GM18519 (cell line): ENCODE measurements around the gene AQP12A.

ENCODE experiments used
- ATAC-seq: cut with Tn5 transposase; IDR thresholded peaks from one replicate; pipeline ENCODE4 v1.9.1; 2021; ENCODE audit warnings: mild to moderate bottlenecking, moderate library complexity; ENCODE audit not compliant: unreplicated experiment, low FRiP score

AQP12A gene

DNA sequence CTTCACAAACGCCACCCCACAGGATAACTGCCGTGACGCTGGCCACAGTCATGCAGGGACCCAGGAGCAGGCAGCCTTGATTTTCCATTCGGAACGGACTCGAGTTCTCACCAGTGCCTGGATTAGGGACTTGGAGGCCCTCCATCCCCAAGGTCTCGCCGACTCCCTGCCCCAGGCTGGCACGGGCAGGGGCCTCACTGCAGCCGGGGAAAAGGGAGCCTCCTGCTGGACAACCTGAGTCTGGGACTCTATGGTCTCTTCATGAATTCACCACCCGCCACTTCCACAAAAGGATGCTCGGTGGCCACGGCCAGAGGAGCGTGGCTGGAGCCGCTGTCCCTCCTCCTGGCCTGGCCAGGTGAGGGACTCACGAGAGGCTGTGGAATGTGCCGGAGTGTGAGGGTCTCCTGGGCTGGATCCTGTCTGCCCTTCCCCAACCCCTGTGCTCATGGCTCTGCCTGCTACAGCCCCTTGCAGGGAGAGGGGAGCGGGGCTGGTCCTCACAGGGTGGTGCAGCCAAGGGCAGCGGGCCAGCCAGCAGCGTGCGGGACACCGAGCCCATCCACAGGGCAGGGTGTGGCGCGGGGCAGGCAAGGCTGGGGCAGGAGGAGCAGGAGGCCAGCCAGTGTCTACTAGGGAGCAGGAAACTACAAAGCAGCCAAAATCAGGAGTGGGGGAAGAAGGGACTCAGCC, 42.3 kb downstream of the AQP12A start:
- ATAC-seq, result no peak

DNA sequence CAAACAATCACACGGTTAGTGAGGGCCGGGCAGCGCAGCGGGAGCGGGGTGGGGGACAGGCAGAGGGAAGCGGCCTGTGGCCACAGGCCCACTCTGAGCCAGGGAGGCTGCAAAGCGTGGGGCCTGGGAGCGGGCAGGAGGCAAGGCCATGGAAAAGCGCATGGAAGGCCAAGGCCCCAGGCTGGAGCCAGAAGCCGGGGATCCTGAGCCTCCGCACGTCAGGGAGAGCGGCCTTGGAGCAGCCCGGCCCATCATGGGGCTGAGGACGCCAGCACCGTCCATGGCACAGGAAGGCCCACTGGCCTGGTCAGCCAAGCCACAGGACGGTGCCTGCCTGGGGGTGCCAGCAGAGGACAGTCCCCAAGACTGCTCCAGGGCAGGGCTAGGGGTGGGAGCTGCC, 43.1 kb downstream of the AQP12A start:
- ATAC-seq, result no peak

DNA sequence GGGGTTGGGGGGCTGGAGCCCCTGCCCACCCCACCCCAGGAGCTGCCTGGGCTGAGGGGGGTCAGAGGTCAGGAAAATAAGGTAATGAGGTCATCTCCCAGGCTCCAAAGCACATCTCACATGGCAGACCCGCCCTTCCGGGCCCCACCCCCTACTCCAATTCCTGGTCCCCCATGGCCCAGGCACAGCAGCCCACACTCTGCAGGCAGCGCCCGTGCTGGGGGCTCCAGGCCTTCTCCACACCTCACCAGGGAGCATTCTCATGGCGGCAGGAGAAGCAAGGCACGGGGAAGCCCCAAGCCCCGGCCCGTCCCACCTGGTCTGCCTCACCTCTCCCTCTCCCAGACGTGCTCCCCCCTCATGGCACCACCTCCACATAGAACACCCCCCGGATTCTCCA, 43.8 kb downstream of the AQP12A start:
- no peak for ATAC-seq

DNA sequence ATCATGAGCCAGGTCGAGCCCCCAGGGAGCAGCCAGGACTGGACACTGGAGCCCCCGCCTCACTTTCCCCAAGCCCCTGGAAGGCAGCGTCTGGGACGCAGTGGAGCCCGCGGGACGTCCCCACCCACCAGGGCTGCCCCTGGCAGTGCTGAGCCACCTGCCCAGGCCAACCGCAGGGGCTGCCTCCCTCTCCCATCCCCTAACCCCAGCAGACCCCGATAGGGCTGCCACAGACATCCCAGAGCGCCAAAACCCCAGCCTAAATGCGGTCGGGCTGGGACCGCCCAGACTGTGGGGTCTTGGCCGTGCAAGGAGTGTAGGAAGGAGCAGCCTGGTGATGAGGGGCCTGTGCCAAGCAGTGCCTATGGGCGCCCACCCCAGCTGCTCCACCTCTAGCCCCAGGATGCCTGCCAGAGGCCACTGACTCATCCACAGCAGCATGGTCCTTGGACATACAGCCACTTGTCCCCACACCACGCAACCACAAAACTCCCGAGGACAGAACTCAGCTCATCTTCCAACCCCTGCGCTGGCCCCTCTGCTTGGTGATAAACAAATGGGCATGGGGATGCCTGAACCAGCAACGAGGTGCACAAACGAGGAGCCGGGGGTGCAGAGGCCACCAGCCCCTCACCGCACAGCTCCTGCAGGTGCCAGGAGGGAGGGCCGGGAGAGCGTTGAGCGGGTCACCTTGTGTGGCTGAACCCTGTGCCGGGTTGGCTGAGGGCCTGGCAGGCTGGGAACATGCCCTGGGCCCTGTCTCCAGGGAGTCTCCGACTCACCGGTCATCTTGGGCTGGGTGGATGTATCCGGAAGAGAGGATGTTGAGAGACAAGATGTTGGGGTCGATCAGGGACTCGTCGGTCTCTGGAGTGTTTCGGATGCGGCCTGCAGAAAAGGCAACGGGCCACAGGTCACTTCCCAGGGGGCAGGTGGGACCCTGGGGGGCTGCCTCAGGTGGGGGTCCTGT, 44.9 kb downstream of the AQP12A start:
- no peak for ATAC-seq

DNA sequence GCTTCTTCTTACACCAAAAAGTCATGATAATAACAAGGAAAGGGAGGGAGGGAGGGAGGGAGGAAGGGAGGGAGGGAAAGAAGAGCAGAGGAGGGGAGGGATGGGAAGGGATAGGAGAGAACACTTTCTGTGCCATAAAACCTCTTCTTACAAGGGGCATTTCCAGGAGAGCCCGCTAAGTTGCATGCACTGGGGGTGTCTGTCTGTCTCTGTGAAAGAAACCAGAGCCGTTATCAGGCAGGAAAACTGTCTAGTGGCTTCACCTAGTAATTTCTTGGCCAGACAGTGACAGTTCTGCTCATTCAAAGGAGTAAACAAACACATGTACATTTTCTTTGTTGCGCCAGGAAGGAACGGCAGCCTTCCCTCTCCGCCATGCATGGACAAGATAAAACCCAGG, 45.8 kb downstream of the AQP12A start:
- ATAC-seq, result no peak

DNA sequence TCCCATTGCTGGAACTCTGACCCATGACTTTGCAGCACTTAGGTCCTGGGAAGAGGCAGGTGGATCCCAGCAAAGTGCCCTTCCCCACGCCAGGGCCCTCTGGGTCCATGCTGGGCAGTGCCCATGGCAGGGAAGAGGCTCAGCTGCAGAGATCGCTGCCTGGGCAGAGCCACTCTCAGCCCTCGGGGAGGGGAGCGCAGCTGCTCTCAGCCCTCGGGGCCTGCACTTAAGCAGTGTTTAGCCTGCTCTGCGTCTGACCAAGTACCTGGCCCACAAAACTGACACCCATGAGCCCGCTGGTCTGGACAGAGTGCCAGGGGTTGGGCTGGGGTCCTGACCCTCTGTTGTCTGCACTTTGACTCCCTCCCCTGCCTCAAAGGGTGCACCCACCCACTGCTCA, 46.3 kb downstream of the AQP12A start:
- no peak for ATAC-seq

DNA sequence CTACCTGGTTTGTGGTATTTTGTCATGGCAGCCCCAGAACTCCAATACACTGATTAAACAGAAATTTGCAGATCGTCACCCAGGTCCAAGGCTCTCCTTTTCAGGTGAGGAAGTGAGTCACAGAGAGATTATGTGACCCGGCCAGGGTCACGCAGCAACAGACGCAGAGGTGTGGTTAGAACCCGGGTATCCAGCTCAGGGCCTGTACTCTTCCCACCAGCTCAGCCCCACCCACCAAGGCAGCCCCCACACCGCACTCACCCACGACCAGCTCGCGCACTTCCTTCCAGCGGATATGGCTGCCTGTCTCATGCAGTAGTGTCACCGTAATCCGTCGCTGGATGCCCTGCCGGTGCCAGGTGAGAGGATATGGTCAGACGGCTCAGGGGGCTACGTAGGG, 48.1 kb downstream of the AQP12A start:
- ATAC-seq, result no peak

DNA sequence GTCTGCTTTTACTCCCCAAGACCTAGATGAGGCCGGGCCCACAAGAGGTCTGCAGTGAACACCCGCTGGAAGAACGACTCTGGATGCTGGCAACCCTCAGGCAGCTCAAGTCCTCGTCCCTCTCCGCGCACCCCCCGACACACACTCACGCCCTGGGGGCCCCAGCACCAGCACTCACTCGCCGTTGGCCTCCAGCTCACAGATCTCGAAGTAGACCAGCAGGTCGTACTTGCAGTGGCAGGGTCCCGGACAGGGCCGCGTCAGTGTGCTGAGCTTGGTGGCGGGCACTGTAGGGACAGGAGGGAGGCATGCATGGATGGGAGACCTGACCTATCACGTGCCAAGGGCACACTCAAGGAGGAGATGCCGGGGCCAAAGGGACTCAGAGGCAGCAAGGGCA, 49.4 kb downstream of the AQP12A start:
- ATAC-seq, result no peak

DNA sequence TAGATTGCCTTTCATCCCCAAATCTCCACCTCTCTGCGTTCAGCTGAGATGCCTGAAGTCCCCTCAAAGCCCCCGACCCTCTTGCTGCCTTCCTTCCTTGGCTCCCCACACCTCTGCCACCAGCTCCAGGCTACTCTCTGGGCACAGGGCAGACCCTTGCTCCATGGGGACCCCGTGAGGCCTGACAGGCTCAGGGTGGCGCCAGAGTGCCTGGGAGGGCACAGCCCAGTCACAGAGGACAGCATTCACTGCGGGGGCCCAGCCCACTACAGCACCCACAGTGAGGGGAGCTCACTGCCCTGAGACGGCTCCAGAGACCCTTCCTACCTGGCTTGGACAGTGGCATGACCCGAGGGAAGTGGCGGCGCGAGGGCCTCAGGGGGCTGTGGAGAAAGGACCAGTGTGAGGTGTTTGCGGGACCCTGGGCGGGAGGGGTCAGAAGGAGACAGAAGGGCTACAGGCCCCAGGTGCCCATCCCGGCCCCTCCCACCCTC, 51.0 kb downstream of the AQP12A start:
- ATAC-seq, result no peak

DNA sequence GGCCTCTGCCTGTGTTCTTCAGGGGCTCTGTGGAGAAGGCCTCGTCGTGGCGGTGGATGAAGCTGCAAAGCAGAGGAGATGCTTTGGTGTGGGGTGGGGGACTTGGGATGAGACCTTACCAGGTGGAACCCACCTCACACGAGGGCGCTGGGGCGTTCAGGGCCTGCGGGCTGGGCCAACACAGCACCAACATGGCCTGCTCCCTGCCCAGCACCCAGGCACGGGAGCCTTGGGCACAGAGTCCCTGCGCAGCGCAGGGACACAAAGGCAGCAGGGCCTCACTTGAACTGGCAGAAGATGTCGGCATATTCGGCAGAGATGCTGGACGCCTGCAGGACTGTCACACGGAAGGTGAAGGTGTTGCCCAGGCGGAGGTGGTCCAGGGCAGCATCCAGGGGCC, 53.8 kb downstream of the AQP12A start:
- ATAC-seq, result no peak

DNA sequence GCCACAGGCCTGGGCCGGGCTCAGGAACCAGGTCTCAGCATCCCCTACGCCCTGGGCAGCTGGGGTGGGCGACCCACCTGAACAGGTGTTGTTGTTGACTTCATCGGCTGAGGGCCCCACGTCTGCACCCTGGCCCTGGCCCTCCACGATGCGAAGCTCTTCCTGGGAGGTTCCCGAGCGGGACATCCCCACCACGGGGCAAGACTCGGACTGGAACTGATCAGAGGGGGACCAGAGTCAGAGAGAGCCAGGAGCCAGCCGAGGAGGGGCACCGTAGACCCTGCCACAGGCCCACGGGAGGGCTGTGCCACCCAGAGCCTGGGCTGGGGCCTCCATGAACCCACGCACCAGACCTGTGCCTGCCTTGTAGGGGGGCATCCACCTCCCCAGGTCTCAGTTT, 54.3 kb downstream of the AQP12A start:
- ATAC-seq, result no peak

DNA sequence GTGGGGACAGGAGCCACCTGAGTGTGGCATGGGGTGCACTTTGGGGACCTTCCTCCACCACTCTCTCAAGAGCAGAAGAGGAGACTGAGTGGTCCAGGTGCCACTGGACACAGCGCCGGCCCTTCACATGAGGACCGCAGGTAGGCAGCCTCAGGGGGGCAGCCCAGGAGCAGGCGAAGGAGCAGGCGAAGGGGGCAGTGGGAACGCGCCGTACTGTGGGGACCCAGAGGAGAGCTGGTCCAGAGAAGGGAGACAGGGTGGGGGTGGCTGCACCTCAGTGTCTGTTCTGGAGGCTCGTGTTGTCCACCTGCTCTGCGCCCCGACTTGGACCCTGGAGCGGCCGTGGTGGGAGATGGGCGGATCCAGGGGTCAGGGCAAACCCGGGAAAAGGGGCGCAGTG, 55.0 kb downstream of the AQP12A start:
- ATAC-seq, result no peak

DNA sequence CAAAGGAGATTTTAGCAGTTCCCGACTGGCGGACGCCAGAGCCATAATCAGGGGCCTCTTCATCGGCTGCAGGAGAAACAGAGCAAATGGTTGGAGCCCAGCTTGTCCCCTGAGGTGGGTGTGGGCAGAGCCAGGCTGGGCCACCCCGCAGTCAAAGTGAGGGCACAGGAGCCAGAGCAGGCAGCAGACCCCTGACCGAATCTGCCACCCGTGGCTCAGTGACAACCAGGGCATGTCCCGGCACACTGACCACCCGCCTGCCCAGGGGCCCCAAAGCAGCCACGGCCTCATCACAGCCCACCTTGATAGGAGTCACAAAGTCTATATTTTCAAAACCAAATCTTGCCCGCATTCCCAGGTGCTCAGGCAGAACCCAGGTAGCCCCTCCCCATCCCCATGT, 55.6 kb downstream of the AQP12A start:
- no peak for ATAC-seq
